HG02571 (cell line): ENCODE measurements around the gene SERINC5.
A peak's percentile ranks its signal among the peaks of the same experiment; 100 is the strongest.
"Not testable (repeated sequence)": the region's sequence is repeated elsewhere in the genome, so short reads cannot be mapped to it uniquely, and the experiment has no call there.

ENCODE experiments used
- ATAC-seq: cut with Tn5 transposase; IDR thresholded peaks from one replicate; pipeline ENCODE4 v1.9.1; 2021; ENCODE audit warnings: mild to moderate bottlenecking, moderate library complexity; ENCODE audit not compliant: unreplicated experiment

Gene SERINC5

GRCh38 chr5:80255811-80256712, at the start of gene SERINC5:
SERINC5 (minus strand) TSS chr5:80256048; CDS start chr5:80255922, 126 bp downstream.
- peak; percentile 89 for ATAC-seq

GRCh38 chr5:80302636-80303035, 46.8 kb upstream of the SERINC5 start:
- ATAC-seq = no peak

- not testable (repeated sequence) for ATAC-seq
Measured at GRCh38 chr5:80301342-80301741, 45.5 kb upstream of the SERINC5 start.

GRCh38 chr5:80300796-80301195, 44.9 kb upstream of the SERINC5 start:
- ATAC-seq = not testable (repeated sequence)

- ATAC-seq = no peak
Measured at GRCh38 chr5:80300125-80300524, 44.3 kb upstream of the SERINC5 start.

- no peak for ATAC-seq
Measured at GRCh38 chr5:80299601-80300000, 43.8 kb upstream of the SERINC5 start.

- no peak for ATAC-seq
Measured at GRCh38 chr5:80296121-80296520, 40.3 kb upstream of the SERINC5 start.

- no peak for ATAC-seq
Measured at GRCh38 chr5:80291761-80292160, 35.9 kb upstream of the SERINC5 start.

- ATAC-seq = no peak
Measured at GRCh38 chr5:80289320-80289719, 33.5 kb upstream of the SERINC5 start.

GRCh38 chr5:80288177-80288576, 32.3 kb upstream of the SERINC5 start:
- ATAC-seq = no peak

GRCh38 chr5:80284720-80285119, 28.9 kb upstream of the SERINC5 start:
- ATAC-seq = no peak

- no peak for ATAC-seq
Measured at GRCh38 chr5:80283360-80283759, 27.5 kb upstream of the SERINC5 start.

GRCh38 chr5:80282054-80282453, 26.2 kb upstream of the SERINC5 start:
- no peak for ATAC-seq

- no peak for ATAC-seq
Measured at GRCh38 chr5:80277191-80277590, 21.3 kb upstream of the SERINC5 start.

- no peak for ATAC-seq
Measured at GRCh38 chr5:80276186-80276585, 20.3 kb upstream of the SERINC5 start.

- no peak for ATAC-seq
Measured at GRCh38 chr5:80275347-80275746, 19.5 kb upstream of the SERINC5 start.

- not testable (repeated sequence) for ATAC-seq
Measured at GRCh38 chr5:80270543-80270942, 14.7 kb upstream of the SERINC5 start.

- no peak for ATAC-seq
Measured at GRCh38 chr5:80269991-80270438, 14.2 kb upstream of the SERINC5 start.

- no peak for ATAC-seq
Measured at GRCh38 chr5:80268916-80269315, 13.1 kb upstream of the SERINC5 start.

- ATAC-seq = no peak
Measured at GRCh38 chr5:80266566-80266965, 10.7 kb upstream of the SERINC5 start.

- no peak for ATAC-seq
Measured at GRCh38 chr5:80260461-80260860, 4.6 kb upstream of the SERINC5 start.

- no peak for ATAC-seq
Measured at GRCh38 chr5:80259511-80260203, 3.8 kb upstream of the SERINC5 start.
